ENCODE data around the gene RAB7B.
"Not testable (repeated sequence)": the region's sequence is repeated elsewhere in the genome, so short reads cannot be mapped to it uniquely, and the experiment has no call there.

RAB7B gene

DNA sequence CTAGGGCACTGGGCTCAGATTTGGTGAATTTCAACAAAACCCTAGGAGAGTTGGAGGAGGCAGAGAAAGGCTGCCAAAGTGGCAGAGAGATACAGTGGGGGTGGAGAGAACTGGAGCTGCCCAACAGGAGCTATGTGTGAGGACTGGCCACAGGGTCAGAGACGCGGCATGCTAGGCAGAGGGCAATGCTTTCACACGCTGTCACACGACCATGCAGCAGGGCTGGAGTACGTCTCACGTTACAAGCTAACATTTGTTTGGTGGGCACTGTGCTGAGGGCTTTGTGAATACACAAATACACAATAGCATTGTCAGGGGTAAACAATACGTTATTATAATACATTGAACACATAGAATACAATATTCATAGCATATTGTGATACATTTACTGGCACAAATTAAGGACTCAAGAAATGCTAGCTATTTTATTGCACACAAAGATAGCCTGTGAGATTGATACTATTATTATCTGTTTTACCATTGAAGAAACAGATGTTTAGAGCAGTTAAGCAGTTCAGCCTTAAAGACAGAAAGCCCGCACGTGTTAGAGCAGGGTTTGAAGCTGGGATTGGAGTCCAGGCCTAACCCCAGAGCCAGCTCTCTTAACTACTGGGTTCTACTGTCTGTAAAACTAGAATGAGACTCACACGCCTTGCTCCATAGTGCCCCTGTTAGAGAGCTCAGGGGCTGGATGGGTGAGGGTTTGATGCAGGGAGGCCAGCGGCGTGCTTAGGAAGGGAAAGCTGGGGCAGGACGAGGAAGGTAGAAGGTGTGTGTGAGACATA is 4.5 kb downstream of the RAB7B start:
- TF ChIP-seq, protein P1, sequence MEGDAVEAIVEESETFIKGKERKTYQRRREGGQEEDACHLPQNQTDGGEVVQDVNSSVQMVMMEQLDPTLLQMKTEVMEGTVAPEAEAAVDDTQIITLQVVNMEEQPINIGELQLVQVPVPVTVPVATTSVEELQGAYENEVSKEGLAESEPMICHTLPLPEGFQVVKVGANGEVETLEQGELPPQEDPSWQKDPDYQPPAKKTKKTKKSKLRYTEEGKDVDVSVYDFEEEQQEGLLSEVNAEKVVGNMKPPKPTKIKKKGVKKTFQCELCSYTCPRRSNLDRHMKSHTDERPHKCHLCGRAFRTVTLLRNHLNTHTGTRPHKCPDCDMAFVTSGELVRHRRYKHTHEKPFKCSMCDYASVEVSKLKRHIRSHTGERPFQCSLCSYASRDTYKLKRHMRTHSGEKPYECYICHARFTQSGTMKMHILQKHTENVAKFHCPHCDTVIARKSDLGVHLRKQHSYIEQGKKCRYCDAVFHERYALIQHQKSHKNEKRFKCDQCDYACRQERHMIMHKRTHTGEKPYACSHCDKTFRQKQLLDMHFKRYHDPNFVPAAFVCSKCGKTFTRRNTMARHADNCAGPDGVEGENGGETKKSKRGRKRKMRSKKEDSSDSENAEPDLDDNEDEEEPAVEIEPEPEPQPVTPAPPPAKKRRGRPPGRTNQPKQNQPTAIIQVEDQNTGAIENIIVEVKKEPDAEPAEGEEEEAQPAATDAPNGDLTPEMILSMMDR (conservative IDR thresholded peaks at IDR 0.05; ENCODE audit: low read depth, low read length): no peak
- no peak overlapping the region for H3K4me3 ChIP-seq (ENCODE audit: low read depth, low read length)
- DNase-seq (ENCODE audit: low read depth): no peak

DNA sequence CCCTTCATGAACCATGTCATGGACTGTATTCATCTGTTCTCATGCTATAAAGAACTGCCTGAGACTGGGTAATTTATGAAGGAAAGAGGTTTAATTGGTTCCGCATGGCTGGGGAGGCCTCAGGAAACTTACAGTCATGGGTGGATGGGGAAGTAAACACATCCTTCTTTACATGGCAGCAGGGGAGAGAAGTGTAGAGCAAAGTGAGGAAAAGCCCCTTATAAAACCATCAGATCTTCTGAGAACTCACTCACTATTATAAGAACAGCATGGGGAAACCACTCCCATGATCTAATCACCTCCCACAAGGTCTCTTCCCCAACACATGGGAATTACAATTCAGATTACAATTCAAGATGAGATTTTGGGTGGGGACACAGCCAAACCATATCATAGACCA is 6.6 kb downstream of the RAB7B start:
- not testable (repeated sequence) for H3K4me3 ChIP-seq (ENCODE audit: low read depth, low read length); DNase-seq (ENCODE audit: low read depth)

DNA sequence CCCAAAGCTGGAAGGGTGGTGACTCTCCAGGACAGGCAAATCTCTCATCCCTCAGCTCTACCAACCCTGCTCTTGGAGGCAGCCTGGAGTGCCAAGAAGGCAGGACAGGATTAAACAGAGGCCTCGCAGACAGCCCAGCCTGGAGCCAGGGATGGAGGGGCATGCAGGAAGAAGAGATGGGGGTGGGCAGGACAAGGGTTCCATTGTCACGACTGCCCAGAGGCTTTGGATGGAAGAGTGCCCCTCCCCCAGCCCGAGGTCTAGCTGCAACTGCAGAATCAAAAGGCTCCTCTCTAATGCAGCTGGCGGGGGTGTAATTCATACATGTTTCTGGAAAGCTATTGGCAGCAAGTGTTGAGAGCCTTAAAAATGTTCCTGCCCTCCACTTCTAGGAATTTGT is 8.8 kb downstream of the RAB7B start:
- no peak overlapping the region for H3K4me3 ChIP-seq (ENCODE audit: low read depth, low read length)
- TF ChIP-seq, protein P1 (conservative IDR thresholded peaks at IDR 0.05; ENCODE audit: low read depth, low read length): no peak
- DNase-seq (ENCODE audit: low read depth): no peak

DNA sequence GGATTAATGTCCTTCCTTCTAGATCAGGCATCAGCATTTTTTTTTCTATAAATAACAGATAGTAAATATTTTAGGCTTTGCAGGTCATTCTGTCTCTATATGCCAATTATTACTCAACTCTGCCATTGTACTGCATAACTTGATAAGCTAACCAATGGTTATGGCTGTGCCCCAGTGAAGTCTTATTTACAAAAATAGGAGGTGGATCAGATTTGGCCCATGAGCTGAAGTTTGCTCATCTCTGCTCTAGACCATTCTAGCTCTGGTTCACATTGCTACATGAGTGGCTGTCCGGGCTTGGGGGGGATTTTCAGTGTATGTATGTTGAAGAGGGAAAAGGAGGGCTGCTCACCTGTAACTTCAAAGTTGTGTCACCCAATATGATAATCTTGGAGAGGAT is 10.1 kb downstream of the RAB7B start:
- no peak for DNase-seq (ENCODE audit: low read depth)
- no peak overlapping the region for H3K4me3 ChIP-seq (ENCODE audit: low read depth, low read length)

DNA sequence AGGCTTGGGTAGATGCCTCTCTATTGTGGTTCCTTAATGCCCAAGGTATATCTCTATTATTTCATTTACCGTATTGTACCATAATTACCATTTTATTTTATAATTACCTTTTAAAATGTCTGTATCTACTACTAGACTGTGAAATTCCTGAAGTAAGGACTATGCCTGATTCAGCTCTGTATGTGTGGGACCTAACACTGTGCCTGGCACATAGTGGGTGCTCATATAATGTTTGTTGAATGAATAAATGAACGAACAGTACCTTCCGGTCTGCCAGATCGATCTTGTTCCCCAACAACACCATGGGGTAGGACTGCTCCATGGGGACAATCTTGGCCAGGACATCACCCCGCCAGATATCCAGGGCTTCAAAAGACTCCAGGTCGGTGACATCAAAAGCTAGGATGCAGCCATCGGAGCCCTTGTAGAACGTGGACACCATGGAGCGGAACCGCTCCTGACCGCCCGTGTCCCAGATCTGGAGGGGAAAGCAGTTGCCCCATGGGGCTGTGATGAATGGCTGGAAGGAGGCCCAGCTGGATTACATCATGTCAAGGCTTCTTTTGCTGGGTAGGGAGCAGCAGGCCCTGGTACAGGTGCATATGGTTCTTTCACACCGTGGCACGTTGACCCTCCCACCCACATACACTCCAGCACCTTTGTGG is 10.8 kb downstream of the RAB7B start:
- H3K4me3 ChIP-seq (ENCODE audit: low read depth, low read length): no peak overlapping the region
- DNase-seq (ENCODE audit: low read depth): no peak

More for the DNA sequence above, 10.1 kb downstream of the RAB7B start:
- TF ChIP-seq, protein P1 (conservative IDR thresholded peaks at IDR 0.05; ENCODE audit: low read depth, low read length): no peak

DNA sequence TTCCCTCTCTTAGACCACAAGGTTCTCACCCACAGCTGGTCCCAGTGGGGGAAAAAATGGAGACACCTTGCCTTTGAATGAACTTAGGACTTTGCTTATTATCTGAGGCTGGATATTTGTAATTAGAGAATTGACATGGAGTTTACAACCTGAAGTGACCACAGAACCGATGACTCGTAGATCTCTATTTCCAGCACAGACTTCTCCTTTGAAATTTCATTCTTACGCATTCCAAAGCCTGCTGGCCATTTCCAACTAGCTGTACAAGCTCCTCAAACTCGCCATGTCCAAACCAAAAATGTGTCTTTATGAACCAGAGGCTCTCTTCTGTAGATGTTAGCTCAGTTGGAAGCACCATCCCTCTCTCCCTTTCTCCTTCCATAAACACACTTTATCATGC is 12.0 kb downstream of the RAB7B start:
- no peak overlapping the region for H3K4me3 ChIP-seq (ENCODE audit: low read depth, low read length)
- peak; percentile 48 for DNase-seq (ENCODE audit: low read depth)
- TF ChIP-seq, protein P1 (conservative IDR thresholded peaks at IDR 0.05; ENCODE audit: low read depth, low read length): no peak

More for the DNA sequence above, 10.8 kb downstream of the RAB7B start:
- TF ChIP-seq, protein P1 (conservative IDR thresholded peaks at IDR 0.05; ENCODE audit: low read depth, low read length): no peak

DNA sequence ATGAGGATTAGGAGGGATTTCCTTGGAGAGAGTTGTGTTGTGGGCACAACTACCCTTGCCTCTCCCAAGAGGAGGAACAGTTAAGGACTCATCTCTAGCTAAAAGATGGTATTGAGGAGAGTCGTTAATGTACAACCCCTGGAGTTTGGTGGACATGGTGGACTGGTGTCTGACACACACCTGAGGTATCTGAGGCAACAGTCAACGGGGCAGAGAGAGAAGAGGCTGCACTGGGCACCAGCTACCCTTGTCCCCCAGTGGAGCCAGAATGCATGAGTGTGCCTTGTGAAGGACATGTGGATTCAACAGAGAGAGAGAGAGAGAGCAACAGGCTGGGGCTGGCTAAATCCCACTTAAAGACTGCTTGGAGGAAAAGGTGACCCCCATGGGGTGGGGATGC is 13.0 kb downstream of the RAB7B start:
- no peak for DNase-seq (ENCODE audit: low read depth)
- no peak overlapping the region for H3K4me3 ChIP-seq (ENCODE audit: low read depth, low read length)
- TF ChIP-seq, protein P1 (conservative IDR thresholded peaks at IDR 0.05; ENCODE audit: low read depth, low read length): no peak
